Adrenal gland (tissue), 5 donors: ENCODE data around the gene SLC24A3.

ENCODE experiments used
- CTCF ChIP-seq, 6 experiments: fragments of 450-650 bp in 4 of 6; fragments of 200-600 bp in 2 of 6; sonication (generic) in 1 of 6; IDR thresholded peaks; 1 replicate in 5 of 6; 2 replicates in 1 of 6; pipeline versions ENCODE4 v1.5.1 to v1.8.0; 2016 to 2021; ENCODE audit warnings: antibody characterized with exemption in 6 of 6, mild to moderate bottlenecking in 2 of 6, moderate library complexity in 1 of 6
- POLR2A ChIP-seq, 2 donors: fragments of 450-650 bp; IDR thresholded peaks; one replicate each; pipeline ENCODE4 v1.6.1; 2017; ENCODE audit warnings: antibody characterized with exemption in 2 of 2, mild to moderate bottlenecking in 2 of 2, moderate library complexity in 1 of 2
- donor health status: DM: no; HTN: no; CAD: no.

- TF ChIP-seq CTCF (IDR thresholded peaks at IDR 0.05), result no peak
- TF ChIP-seq POLR2A (IDR thresholded peaks at IDR 0.05), result no peak
Measured at GRCh38 chr20:19493794-19494495, 281.5 kb downstream of the SLC24A3 start.
